HG03469 (cell line): Measurements from ENCODE around the gene ADH1C.
"Not testable (repeated sequence)": the region's sequence is repeated elsewhere in the genome, so short reads cannot be mapped to it uniquely, and the experiment has no call there.

Experiments
- ATAC-seq: cut with Tn5 transposase; IDR thresholded peaks from one replicate; pipeline ENCODE4 v1.9.1; 2021; ENCODE audit warnings: mild to moderate bottlenecking, moderate library complexity, moderate number of reproducible peaks; ENCODE audit not compliant: unreplicated experiment

ADH1C gene

GRCh38 chr4:99359480-99360204 lies 7.1 kb upstream of the ADH1C start:
- no peak for ATAC-seq

GRCh38 chr4:99357948-99358347 lies 5.4 kb upstream of the ADH1C start:
- no peak for ATAC-seq

GRCh38 chr4:99356992-99357391 lies 4.4 kb upstream of the ADH1C start:
- ATAC-seq: peak; percentile 81

DNA sequence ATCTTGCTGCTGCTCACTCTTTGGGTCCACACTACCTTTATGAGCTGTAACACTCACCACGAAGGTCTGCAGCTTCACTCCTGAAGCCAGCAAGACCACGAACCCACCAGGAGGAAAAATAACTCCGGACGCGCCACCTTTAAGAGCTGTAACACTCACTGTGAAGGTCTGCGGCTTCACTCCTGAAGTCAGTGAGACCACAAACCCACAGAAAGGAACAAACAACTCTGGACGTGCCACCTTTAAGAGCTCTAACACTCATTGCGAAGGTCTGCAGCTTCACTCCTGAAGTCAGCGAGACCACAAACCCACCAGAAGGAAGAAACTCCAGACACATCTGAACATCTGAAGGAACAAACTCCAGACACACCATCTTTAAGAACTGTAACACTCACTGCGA lies 3.6 kb upstream of the ADH1C start:
- ATAC-seq: not testable (repeated sequence)

DNA sequence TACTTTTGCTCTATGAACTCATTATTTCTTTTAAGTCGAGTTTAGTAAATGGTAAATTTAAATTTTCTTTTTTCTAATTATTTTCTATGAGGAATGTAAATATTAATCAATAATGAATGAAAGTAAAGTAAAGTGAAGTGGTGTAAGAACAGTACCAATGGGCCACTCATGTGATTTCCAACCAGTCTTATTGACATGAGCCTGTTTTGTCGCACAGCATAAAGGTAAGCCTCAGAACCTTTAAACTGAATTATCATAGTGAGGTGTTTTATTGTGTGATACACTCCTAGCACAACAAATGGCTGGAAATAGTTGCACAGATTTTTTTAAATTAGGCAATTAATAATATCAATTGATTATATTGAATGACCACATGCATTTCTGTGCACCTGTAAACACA lies 1.1 kb downstream of the ADH1C start:
- ATAC-seq: no peak

- ATAC-seq: no peak
Observed at GRCh38 chr4:99349338-99349737, 3.2 kb downstream of the ADH1C start.

- not testable (repeated sequence) for ATAC-seq
Observed at GRCh38 chr4:99342624-99343023, 9.9 kb downstream of the ADH1C start.

DNA sequence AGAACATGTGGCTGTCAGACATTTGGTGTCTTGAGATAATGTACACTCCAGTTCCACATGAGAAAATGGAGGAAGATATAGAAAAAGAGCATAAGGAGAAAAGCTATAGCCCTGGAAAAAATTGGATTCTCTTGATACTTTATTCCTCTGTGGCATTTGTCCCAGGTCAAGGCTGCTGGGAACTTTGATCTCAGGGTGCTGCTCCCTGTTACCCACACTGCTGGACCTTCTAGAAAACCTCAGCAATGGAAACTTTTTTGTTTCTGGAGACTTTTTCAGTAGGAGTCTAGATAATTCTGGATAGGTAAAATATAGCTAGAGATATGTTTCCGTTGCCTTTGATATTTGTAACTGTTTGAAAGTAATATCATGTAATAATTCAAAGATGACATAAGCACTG lies 11.1 kb downstream of the ADH1C start:
- ATAC-seq: no peak

GRCh38 chr4:99339172-99339571 lies 13.4 kb downstream of the ADH1C start:
- ATAC-seq: no peak

- no peak for ATAC-seq
Observed at GRCh38 chr4:99336553-99336952, 16.0 kb downstream of the ADH1C start.

DNA sequence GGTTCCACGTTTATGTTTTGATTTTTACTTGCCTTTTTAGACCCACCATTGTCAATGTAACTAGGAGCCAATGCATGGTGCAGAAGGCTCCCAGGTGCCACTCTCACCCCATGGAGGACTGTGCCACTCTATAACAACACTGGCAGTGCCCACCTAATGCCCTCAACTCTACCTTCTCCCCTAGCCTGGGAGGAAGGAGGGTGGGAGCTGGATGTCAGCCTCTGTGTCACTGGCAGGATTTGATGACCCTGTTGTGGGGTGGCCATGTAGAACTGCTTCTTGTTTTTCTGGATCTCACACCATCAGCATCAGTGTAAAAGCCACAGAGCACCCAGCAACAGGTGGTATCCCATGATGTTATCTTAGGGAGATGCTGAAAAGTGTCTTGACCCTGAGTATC lies 17.7 kb downstream of the ADH1C start:
- no peak for ATAC-seq

- ATAC-seq: no peak
Observed at GRCh38 chr4:99330648-99331047, 21.9 kb downstream of the ADH1C start.

- ATAC-seq: no peak
Observed at GRCh38 chr4:99329876-99330275, 22.7 kb downstream of the ADH1C start.

- ATAC-seq: no peak
Observed at GRCh38 chr4:99324979-99325378, 27.6 kb downstream of the ADH1C start.

GRCh38 chr4:99324361-99324760 lies 28.2 kb downstream of the ADH1C start:
- no peak for ATAC-seq

DNA sequence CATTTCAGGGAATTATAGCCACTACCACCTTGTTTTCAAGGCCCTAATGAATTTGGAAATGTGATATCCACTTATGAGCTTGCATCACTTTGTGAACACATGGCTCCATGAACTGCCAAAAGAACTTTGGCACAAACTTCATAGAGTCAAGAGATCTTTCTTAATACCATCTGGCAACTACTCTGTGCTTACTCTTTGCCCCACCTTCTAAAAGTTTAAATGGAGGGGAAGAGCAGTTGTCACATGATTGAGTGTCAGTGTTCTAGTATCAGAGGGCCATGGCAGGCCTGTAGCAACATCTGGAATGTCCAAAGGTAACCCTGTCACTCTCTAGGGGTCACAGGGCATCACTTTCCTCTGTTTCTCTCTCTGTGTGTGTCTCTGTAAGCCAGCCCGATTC lies 28.8 kb downstream of the ADH1C start:
- ATAC-seq: no peak

DNA sequence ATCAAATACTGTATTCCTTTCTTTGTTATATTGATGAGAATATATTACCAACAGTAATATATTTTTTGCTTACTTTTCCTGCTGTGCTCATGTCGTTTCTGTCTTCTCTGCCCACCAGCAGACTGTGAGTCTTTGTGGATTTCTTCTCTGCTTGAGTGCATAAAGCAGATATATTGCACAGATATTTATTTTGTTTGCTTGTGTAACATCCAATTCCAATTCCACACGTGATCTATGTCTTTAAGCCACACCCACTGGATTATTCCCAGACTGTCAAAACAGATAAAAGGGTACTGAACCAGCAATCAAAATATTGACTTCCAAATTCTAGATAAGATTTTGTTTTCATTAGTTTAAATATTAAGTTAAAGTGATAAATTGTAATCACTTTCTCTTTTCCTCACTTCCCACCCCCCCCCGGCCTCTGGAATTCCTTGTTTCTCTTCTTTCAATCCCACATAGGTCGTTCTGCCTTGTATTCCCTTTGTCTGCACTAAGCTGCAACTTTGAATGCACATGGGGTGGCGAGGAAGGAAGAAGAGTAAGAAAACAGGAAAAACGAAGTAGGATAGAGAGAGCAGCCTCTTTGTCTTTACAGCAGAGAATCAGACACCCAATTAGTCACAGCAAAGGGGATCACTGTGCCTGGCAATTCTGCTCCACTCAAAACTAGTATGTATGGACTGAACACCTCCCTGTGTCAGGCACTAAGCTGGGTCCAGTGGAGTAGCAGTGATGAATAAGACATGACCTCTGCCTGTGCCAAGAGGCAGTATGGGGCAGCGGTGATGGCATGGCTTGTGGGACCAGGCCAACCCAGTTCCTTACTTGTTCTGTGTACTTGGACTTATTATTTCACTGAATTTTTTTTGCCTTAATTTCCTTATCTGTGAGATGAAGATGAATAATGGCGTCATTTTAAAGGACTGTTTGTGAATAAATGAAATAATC lies 31.0 kb downstream of the ADH1C start, which contains the start of gene ADH1B:
TSS of gene ADH1B (minus strand) at position 161 of the 951 bp plus-strand sequence. CDS start at position 91, 70 bp downstream.
- no peak for ATAC-seq

DNA sequence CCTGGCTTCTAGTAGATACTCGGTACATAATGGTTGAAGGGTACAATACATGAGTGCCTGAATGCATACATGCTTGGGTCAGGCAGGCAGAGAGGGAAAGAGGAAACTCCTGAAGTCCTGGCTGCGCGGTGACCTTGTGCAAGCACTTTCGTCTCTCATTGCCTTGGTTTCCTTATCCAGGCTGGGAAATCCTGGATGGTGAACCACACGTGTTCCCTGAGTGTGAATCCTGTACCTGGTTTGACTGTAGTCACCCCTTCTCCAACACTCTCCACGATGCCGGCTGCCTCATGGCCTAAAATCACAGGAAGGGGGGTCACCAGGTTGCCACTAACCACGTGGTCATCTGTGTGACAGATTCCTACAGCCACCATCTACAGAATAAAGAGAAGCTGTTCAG lies 34.7 kb downstream of the ADH1C start:
- not testable (repeated sequence) for ATAC-seq

DNA sequence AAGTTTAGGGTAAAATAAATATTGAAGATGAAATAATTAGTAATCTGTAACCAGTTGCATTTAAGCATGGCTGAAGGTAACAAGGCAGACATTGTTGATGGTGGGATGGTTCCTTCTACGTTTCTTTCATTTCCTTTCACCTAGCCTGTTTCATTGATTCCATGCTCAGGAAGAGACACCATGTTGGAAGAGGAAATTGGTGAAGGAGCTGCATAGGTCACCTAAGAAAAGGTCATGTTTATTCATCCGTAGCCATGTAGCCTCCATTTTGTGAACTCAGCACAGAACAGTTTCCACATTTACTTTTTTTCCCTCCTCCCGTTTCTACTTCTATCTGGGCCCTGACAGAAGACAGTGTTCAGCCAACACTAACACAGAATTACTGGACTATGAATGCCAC lies 35.2 kb downstream of the ADH1C start:
- no peak for ATAC-seq

DNA sequence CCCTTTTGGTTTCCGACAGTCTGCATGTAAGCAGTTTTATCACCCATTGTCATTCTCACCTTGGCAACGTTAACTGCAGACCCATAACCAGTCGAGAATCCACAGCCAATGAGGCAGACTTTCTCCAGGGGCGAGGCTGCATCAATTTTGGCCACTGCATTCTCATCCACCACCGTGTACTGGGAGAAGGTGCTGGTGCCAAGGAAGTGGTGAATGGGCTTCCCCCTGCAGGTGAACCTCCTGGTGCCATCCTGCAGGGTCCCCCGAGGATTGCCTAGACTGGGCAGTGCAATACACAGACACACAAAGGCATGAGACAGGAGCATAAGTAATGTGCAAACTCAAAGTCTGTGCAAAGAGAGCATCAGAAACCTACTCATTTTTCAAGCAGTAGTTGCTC lies 36.7 kb downstream of the ADH1C start:
- no peak for ATAC-seq

GRCh38 chr4:99314211-99314610 lies 38.3 kb downstream of the ADH1C start:
- no peak for ATAC-seq

DNA sequence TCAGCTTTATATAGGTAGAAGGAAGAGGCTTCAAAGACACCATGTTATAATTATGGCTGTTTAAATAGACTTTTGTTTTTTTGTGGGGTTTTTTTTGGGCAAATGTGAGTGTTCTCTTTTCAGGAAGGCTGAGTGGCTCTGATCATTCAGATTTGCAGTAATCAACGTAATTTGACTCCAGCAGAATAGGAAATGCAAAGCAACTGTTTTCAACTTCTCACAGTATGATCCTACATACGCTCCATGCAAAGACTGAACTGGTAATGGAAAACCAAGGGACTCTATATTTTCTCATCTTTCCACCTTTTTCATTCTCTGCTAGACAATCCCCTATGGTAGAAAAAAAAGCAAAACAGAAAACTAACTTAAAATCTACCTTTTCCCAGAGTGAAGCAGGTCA lies 42.2 kb downstream of the ADH1C start:
- ATAC-seq: no peak
